GM21786 (cell line): ENCODE results near the gene HTRA1.

ENCODE experiments used
- ATAC-seq: cut with Tn5 transposase; IDR thresholded peaks from one replicate; pipeline ENCODE4 v1.9.1; 2021; ENCODE audit not compliant: unreplicated experiment

The HTRA1 gene

DNA sequence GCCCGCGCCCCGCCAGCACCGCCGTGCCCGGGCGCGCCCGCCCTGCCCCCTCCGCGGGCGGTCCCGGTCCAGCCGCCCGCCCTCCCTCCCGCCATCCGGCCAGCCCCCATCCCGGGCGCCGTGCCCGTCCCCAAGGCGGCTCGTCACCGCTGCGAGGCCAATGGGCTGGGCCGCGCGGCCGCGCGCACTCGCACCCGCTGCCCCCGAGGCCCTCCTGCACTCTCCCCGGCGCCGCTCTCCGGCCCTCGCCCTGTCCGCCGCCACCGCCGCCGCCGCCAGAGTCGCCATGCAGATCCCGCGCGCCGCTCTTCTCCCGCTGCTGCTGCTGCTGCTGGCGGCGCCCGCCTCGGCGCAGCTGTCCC is at the start of gene HTRA1:
Gene HTRA1 (plus strand): TSS at position 187 of the 362 bp plus-strand sequence. CDS start 100 bp downstream, at position 287.
- ATAC-seq, result no peak

DNA sequence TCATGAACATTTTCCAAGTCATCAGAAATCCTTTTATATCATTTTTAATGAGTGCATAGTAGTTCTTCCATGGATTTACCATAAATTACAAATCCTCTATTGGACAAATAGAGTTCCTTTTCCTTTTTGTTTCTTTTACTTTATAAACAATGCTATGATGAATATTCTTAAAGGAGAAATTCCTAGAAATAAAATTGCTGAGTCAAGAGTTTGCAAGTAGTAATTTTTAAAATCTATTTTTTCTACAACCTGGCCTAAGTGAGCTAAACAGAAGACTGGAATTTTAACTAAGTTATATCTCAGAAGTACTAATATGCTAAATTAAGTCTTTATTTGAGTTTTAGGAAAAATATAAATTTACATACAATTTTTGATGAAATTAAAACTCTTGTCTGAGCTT is 48.0 kb upstream of the HTRA1 start:
- no peak for ATAC-seq

DNA sequence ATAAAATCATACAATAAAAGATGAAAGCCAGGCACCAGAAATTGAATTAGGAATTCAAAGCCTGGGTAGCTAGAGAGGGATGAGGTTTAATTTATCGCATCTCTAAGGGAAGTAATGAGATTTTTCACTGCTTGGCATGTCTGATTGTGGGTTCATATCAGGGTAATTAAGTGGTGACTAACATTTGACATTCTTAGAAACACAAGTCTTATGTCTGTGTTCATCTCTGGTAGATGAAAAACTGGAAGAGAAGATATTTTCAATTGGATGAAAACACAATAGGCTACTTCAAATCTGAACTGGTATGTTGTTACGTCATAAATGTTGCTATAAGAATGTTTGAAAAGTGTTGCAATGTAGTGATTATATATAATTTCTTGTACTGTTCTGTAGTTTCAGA is 43.7 kb upstream of the HTRA1 start:
- no peak for ATAC-seq

DNA sequence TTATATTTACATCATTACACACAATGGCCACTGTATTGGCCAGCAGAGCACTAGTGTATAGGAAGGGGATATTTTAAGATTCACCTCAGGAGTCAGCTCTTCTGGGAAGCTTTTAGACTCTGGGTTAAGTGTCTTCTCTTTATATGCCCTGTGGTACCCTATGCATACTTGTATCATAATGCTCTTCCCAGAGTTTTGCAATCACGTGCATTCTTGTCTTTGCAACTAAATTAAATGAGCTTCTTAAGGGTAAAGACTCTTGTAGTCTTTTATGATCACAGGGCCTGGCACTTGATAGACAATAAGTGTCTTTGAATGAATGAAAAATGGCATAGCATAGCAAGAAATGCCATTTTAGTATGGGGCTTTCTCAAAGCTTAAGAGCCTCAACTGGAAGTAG is 42.3 kb upstream of the HTRA1 start:
- no peak for ATAC-seq

DNA sequence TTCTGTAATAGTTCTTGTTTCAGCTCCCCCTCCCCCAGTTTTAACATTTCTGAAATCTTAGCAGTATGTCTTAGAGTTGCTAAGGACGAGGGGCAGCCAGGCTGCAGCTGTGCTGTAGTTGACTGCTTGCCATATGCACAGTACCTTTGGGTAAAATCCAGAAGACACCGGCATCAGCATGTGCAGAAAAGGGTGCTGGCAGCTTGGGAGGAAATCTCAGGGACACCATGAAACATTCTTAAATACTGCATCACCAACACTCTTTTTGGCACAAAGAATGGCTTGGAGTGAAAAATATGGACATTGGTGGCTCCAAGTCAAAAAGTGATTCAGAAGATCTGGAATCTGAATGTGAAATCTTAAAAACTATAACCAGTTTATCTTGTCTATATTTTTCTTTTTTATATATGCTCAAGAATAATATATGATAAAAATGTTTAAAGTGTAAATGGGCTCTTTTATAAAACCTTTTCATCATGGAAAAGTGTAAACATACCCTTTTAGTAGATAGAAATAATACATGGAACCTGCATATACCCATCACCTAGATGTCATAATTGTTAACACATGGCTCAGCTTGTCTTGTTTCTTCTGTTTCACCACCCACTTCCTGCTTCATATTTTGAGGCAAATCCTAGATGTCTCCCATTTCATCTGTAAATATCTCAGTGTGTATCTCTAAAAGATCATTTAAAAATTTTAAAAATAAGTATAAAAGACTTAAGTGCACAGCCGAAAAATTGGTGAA is 41.3 kb upstream of the HTRA1 start:
- no peak for ATAC-seq

DNA sequence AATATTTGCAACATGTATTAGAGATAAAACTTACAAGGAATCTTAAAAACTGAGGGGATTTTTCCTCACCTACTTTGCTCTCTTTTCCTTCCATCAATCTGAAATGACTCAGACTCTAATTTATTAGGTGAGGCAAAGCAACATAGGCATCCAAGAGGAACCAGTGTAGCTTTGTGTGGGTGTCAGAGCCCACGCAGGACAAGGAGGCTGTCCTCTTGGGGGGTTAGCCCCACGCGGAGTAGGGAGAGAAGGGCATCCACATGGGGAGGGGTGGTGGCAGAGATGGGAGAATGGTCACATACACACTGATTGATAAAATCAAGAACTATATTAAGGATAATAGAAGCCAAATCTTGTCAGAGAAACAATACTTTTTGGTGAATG is 40.7 kb upstream of the HTRA1 start:
- ATAC-seq, result no peak

DNA sequence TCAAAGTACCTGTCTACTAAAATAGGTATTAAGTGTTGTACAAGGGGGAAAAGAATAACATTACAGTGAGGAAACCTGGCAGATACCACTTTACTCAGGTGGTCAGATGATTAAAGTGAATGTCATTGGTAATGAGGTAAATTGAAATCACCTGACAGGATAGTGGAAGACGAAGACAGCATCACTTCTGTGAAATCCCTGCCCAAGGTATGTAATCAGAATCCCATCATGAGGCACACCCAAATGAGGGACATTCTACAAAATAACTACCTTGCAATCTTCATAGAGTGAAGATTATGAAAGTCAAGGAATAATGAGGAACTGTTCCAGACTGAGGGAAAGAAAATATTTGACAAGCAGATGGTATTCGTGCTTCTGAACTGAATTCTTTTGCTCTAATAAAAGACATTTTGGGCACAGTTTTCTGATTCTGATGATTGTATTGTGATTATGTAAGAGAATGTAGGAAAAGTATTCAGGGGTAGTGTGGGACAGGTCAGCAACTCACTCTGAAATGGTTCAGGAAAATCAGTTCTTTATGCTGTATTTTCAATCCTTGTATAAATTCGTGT is 40.2 kb upstream of the HTRA1 start:
- no peak for ATAC-seq

DNA sequence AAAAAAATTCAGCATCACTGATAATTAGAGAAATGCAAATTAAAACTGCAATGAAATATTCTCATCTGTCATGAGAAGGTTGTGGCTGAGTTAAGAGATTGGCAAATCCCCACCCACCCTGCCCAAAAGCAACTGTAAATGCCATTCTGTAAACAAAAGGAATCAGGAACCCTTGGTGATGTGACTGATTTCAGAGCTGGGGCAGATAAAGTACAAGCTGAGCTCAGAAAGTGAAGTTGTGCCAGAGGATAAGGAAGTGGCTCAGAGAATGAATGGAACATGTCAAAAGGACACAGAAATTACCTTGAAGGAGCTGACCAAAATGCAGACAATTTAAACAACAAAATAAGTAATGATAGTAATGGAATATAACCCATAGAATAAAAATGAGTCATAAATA is 39.6 kb upstream of the HTRA1 start:
- ATAC-seq, result no peak

DNA sequence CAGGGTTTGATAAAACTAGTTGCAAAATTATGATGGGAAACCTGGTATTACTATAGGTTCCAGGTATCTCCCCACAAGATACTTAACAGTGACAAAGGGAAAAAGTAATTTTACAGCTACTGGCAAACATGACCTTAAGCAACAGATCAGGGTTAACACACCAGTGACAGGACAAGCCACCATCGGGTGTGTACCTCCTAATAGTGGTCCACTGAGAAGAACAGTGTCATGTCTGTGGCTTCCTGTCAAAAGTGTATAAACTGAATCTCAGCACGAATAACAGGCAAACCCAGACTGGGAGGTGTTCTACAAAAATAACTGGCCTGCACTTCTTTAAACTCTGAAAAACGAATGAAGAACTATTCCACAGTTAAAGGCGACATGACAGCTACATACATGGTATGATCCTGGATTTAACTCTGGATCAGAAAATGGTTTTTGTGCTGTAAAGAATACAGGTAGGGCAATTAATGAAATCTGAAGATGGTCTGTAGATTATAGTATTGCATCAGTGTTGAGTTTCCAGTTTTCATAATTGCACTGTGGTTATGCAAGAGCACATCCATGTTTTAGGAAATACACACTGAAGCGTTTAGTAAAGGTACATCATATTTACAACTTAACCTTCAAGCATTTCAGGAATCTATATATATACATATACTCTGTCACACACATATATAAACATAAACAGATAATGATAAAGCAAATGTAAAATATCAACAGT is 38.9 kb upstream of the HTRA1 start:
- no peak for ATAC-seq

DNA sequence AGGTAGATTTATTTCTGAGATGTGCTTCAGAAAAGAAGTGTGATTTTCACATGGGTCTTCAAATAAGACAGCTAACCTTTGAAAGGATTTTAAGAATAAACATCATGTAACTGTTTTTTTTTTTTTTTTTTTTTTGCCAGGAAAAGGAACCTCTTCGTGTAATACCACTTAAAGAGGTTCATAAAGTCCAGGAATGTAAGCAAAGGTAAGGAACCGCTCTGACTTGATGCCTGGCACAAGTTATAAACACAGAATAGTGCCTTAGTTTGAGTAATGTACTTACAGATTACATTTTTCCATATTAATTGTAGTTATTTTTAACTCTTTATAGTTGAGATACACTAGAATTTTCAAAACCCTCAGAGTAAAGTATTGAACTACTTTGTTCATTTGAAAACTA is 37.3 kb upstream of the HTRA1 start:
- ATAC-seq, result no peak

DNA sequence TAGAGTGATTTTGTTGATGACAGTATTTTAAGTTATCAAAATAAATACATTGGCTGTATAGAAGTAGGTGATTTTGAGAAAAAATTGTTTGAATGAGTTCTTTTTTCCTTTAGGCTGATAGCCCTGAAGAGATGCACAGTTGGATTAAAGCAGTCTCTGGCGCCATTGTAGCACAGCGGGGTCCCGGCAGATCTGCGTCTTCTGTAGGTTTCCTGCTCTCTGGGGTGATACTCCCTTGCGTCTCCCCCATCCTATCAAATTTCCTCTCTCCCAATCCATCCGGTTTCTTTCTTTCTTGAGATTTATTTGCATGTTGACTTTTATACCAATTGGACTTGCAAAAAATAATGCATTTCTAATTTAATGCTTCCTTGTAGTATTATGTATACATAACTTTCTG is 34.5 kb upstream of the HTRA1 start:
- no peak for ATAC-seq

DNA sequence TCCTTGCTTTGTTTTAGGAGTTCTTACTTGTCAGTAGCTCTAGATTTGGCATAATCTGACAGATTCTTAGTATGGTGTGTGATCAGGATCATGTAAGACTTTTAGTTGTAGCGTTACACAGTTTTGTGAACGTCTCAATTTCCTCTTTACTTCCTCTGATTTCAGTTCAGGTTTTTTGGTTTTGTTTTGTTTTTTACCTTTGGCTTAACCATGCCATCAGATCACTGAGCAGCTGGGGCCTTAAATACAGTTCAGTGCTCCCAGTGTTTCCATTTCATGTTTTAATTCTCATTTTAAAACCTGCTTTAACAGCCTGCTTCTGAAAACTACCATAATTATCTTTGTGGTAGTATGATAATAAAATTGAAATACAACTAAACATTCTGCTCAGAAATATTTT is 34.1 kb upstream of the HTRA1 start:
- no peak for ATAC-seq

DNA sequence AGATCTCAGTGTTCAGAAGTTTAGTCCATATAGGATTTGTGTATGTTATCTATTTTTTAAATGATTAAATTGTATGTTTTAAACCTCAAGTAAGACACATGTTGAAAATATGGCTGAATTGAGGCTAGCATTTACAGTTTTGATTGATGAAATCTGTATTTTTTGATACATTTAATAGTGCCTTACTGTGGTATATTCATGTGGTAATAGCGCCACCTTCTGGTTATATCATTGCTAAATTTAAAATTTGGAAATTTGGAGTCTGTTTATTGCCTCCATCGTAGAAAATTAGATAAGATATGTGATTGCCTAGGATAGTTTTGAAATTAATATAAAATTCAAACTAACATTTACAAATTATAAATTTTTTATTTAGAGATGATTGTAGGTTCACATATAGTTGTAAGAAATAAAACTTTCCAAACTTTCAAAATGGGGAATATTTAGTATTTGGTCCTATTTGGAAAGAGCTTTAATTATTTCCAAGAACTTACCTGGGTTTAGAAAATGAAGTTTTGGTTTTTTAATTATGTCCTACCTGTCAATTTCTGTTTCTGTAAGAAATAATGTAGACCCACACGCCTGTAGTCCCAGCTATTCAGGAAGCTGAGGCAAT is 26.0 kb upstream of the HTRA1 start:
- ATAC-seq, result no peak

DNA sequence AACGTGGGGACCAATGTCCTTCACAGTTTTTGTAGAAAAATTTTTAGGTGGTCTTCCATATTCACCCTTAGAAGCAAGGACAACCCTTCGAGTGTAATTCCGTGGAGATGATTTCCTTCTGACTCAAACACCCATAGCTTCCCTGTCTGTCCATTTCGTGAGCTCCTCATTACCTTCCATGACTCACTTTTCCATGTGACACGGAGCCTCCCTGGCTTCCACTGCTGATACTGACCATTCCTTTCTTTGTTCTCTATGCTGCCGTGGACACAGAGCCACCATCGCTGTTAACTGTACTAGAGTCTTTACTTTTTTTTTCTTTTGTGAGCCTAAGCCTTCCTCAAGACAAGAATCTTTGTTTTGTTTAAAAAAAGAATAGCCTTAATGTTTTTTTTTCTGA is 19.4 kb upstream of the HTRA1 start:
- ATAC-seq, result no peak

DNA sequence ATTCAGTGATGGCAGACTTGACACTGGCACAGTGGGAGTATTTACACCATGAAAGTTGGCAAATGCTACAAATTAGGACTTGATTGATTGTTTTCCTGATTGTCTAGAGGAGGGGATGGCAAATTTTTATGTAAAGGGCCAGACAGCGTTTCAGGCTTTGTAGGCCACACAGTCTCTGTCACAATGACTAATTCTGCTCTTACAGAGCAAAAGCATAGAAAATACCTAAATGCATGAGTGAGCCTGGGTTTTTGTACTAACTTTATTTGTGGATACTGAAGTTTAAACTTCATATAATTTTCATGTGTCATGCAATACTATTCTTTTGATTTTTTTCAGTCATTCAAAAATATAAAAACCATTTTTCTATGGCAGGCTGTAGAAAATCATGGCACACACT is 15.9 kb upstream of the HTRA1 start:
- no peak for ATAC-seq

DNA sequence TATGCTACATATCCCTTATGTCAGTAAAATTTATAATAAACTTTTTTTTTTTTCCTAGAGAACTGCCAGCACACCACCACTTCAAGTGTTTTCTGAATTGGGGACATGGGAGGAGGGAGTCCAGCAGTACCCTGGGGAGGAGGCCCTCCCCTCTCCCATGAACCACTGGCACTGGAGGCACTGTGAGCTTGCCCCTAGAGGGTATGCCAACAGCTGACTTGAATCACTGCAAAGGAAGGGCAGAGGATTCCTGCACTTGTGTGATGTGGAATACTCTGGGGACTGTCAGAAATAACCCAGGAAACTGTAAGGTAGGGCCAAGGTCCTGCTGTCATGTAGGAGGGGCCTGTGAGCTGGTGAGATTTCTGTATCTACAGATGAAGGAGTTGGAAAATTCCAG is 15.4 kb upstream of the HTRA1 start:
- no peak for ATAC-seq

DNA sequence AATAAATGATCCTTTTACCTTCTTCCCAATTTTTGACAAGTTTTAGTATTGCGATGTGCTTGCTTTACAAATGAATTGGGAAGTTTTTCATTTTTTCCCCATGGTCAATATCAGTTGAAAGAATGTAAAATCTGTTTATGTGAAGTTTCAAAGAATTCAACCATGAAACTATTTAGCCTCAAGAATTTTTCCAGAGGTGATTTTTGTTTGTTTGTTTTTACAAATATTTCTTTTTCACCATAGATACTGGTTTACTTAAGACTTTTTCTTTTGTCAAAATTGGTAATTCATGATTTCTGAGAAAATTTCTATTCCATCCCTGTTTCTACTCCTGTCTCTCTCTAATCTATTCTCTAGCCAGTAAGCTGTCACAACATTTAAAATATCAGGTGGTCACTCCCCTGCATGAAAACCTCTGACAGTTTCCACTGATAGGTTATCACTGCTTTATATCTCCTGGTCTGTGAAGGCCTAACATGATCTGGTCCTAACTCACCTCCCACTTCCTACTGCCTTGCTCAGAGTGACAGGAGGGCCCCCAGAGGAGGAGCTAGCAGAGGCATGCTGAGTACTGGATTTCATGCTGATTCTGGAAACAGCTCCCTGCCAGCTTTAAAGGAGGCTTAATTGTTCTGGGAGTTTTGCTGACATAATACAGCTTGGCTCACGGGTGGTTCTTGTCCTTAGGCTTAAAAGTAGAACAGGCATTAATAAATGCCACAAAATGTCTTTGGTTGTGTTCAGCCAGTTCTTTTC is 14.5 kb upstream of the HTRA1 start:
- no peak for ATAC-seq

DNA sequence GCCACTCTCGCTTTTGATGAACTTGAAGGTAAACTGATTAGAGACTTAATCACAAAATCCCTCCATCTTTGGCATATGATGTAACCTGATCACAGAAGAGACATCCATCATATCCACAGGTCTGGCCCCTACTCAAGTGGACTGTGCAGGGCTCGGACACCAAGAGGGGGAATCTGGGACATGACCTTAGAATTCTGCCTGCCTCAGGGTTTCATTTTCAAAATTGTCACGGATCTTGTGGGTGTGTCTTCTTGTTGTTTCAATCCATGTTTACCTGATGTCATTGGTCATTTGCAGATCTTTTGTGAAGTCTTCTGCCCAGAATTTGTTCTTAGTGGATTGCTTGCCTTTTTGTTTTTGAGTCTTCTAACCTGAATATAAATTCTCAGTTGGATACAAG is 12.8 kb upstream of the HTRA1 start:
- no peak for ATAC-seq

DNA sequence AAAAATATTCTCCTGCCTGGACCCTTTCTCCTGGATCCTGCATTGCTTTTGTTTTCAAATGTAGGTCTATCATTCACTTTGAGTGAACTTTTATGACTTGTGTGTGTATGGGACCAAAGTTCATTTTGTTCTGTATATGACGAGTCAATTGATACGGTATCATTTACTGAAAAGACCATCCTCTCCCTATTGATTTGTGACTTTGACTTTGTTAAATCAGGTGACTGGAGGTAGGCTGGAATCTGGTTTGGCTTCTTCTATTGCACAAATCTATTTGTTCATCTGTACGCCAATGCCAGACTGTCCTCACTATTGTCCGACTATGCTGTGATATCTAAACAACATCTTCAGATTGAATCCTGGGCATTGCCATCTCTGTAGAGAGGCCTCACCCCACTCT is 12.2 kb upstream of the HTRA1 start:
- ATAC-seq, result no peak

DNA sequence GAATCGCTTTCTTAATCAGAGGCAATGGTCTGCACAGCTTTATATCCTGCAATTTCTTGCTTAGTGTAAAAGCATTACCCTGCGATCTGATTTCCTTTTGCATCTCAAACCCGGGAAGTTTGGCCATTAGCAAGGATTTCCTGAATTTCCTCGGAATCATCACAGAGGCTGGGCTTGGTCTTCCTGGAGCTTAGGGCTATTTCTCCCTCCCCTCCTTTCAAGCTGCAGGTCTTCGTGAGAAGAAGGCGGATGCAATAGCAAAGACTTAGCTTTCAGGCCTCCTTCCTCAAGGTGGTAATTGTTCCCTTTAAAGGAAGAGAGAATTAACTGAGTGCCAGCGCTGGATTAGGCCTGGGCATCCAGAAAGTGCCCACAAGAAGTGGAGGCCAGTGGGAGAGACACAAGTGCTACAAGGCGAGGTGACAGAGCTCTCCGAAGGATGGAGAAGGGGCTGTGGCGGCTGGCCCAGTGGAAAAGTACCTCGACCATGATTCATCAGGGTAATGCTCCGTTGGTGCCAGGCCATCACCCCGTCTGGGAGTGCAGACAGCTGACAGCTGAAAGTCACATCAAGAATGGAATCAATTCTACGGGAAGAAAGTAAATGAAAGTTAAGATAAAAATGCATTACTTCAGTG is 10.9 kb upstream of the HTRA1 start:
- ATAC-seq, result no peak

DNA sequence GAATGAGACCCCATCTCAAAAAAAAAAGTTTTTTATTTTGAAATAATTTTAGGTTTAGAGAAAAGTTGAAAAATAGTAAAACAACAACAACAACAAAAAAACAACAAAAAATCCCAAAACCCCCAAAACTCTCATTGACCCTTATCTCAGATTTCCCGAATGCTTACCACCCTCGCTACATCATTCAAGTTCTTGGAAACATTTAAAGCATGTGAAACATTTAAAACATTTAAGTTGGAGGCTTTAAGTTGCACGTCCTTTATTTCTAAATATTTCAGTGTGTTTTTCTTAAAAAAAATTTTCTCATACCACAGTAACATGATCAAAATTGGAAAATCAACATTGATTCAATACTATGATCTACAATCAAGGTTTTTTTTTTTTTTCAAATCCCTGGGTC is 7.3 kb upstream of the HTRA1 start:
- ATAC-seq, result no peak
